Measurements from ENCODE around the gene XYLT1. TPM values are rescaled to one million over a fixed set of nuclear protein-coding genes. Genes with fewer than 3 reads are reported as not detected.

XYLT1 gene
- total and polyA plus RNA-seq, 2 of the 4 experiments (the other 2 are of a cell fraction): 9.0 to 12.7 TPM

DNA sequence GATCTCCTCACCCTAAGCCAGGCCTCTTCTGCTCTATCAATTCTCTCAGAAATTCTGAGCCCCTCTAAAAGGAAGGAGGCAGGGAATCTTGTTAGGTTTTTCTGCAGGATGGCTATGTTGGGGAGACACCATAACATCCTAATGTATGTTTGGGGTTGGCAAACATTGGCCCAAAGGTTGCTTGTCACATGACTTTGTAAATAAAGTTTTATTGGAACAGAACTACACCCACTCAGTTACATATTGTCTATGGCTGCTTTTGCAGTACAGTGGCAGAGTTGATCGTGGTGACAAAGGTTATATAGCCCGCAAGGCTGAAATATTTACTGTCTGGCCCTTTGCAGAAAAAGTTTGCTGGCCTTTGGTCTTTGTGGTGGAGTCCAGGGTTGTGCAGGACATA, 409.4 kb downstream of the XYLT1 start:
- no peak overlapping the region for H2BK5ac ChIP-seq (ENCODE audit: low read depth, low read length, poor library complexity, severe bottlenecking)
- no peak overlapping the region for H3K27ac ChIP-seq (ENCODE audit: insufficient read depth, low read length)
- WGBS, 2 experiments (ENCODE audit: extremely low coverage in 2 of 2, insufficient read length in 1 of 2): no CpG with 5 or more reads among the region's 2 CpGs
- H2AK5ac ChIP-seq (ENCODE audit: low read depth, low read length): no peak overlapping the region
- no peak overlapping the region for H3K23ac ChIP-seq (ENCODE audit: low read depth, low read length)
- dilution Hi-C loops (cut with HindIII; ENCODE audit: low sequenced_read_pairs, unreplicated experiment): no loop called here
- ATAC-seq (ENCODE audit: low read depth): no peak
- no peak overlapping the region for H3K4ac ChIP-seq (ENCODE audit: low read depth, low read length)
- H4K20me1 ChIP-seq (ENCODE audit: insufficient read depth, low read length): no peaks in the 10 kb centered on the region
- H4K91ac ChIP-seq (ENCODE audit: insufficient read depth, low read depth, low read length): no peak overlapping the region
- in situ Hi-C loops (cut with MboI; ENCODE audit: low sequenced_read_pairs): no loop called here
- no peaks in the 10 kb centered on the region for H3K4me1 ChIP-seq (ENCODE audit: control insufficient read depth, insufficient read depth, low read length)
- H2BK15ac ChIP-seq (ENCODE audit: low read depth, low read length): no peak overlapping the region
- ChIA-PET POLR2A (ENCODE audit: unreplicated experiment) (no interaction called here), CTCF (interaction anchor here (0.6 kb wide), 1 partner anchor 86 kb away, joined by 4 read pairs; no protein-coding TSS in a partner anchor)
- H3K18ac ChIP-seq (ENCODE audit: low read depth, low read length): no peak overlapping the region
- H3K79me1 ChIP-seq (ENCODE audit: low read depth in 1 of 2, low read length in 2 of 2): no peaks in the 10 kb centered on the region
- H2AFZ ChIP-seq (replicated peaks; ENCODE audit: low read length, poor library complexity): no peak overlapping the region
- H3K27me3 ChIP-seq (ENCODE audit: control insufficient read depth, insufficient read depth, low read length): no peaks in the 10 kb centered on the region
- H4K8ac ChIP-seq (ENCODE audit: low read depth in 2 of 2, low read length in 2 of 2): no peak overlapping the region
- H3K9ac ChIP-seq (ENCODE audit: low read depth, low read length): no peak overlapping the region
- H3K9me1 ChIP-seq (ENCODE audit: insufficient read depth, low read length): no peaks in the 10 kb centered on the region
- H2BK120ac ChIP-seq (ENCODE audit: low read depth, low read length): no peak overlapping the region
- H3K36me3 ChIP-seq (ENCODE audit: control insufficient read depth, insufficient read depth, low read length): no peaks in the 10 kb centered on the region
- DNase-seq: no peak
- no peak overlapping the region for H3K4me2 ChIP-seq (ENCODE audit: low read depth, low read length)
- H2BK20ac ChIP-seq (ENCODE audit: low read depth, low read length): no peak overlapping the region
- TF ChIP-seq MXI1 (IDR thresholded peaks at IDR 0.05; ENCODE audit: borderline replicate concordance, low read depth, low read length) (no peak), SMC3 (IDR thresholded peaks at IDR 0.05; ENCODE audit: low read depth, low read length) (no peak), FOS (IDR thresholded peaks at IDR 0.05; ENCODE audit: low read depth, low read length) (no peak), ELK1 (IDR thresholded peaks at IDR 0.05; ENCODE audit: borderline replicate concordance, low read depth, low read length) (no peak), CEBPB (IDR thresholded peaks at IDR 0.05; ENCODE audit: low read depth, low read length) (no peak), RAD21 (IDR thresholded peaks at IDR 0.05; ENCODE audit: low read length) (no peak), CHD1 (IDR thresholded peaks at IDR 0.05; ENCODE audit: low read depth, low read length) (no peak), RCOR1 (IDR thresholded peaks at IDR 0.05; ENCODE audit: insufficient replicate concordance, low read length) (no peak), RFX5 (IDR thresholded peaks at IDR 0.05; ENCODE audit: low read depth, low read length) (no peak), POLR2A (IDR thresholded peaks at IDR 0.05; ENCODE audit: low read depth, low read length) (no peak), BHLHE40 (IDR thresholded peaks at IDR 0.05; ENCODE audit: low read depth, low read length) (no peak), MAZ (IDR thresholded peaks at IDR 0.05; ENCODE audit: borderline replicate concordance, low read depth, low read length) (no peak), NFE2L2 (IDR thresholded peaks at IDR 0.05; ENCODE audit: low read depth, low read length) (no peak), MAFK (IDR thresholded peaks at IDR 0.05; ENCODE audit: low read depth, low read length) (no peak)
- TF ChIP-seq, protein P1, sequence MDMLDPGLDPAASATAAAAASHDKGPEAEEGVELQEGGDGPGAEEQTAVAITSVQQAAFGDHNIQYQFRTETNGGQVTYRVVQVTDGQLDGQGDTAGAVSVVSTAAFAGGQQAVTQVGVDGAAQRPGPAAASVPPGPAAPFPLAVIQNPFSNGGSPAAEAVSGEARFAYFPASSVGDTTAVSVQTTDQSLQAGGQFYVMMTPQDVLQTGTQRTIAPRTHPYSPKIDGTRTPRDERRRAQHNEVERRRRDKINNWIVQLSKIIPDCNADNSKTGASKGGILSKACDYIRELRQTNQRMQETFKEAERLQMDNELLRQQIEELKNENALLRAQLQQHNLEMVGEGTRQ (IDR thresholded peaks at IDR 0.05; ENCODE audit: low read depth, low read length): no peak
- TF ChIP-seq, protein P2, sequence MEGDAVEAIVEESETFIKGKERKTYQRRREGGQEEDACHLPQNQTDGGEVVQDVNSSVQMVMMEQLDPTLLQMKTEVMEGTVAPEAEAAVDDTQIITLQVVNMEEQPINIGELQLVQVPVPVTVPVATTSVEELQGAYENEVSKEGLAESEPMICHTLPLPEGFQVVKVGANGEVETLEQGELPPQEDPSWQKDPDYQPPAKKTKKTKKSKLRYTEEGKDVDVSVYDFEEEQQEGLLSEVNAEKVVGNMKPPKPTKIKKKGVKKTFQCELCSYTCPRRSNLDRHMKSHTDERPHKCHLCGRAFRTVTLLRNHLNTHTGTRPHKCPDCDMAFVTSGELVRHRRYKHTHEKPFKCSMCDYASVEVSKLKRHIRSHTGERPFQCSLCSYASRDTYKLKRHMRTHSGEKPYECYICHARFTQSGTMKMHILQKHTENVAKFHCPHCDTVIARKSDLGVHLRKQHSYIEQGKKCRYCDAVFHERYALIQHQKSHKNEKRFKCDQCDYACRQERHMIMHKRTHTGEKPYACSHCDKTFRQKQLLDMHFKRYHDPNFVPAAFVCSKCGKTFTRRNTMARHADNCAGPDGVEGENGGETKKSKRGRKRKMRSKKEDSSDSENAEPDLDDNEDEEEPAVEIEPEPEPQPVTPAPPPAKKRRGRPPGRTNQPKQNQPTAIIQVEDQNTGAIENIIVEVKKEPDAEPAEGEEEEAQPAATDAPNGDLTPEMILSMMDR (conservative IDR thresholded peaks at IDR 0.05; ENCODE audit: low read depth, low read length): no peak
- no peak overlapping the region for H3K56ac ChIP-seq (ENCODE audit: extremely low read depth, insufficient read depth, low read length)
- BruUV-seq (replicated peaks): no TSS peak
- no peak overlapping the region for H4K5ac ChIP-seq (ENCODE audit: low read depth, low read length)
- H3K9me3 ChIP-seq (ENCODE audit: control insufficient read depth, insufficient read depth, low read length): peaks cover 2% of the 10 kb centered on the region; the same call in 1 of the 2 replicates
- H3K4me3 ChIP-seq (ENCODE audit: insufficient read depth, low read depth, low read length): no peak overlapping the region
- no peak overlapping the region for H2AK9ac ChIP-seq (replicated peaks; ENCODE audit: low read depth, low read length, poor library complexity)
- no peak overlapping the region for H3K14ac ChIP-seq (replicated peaks; ENCODE audit: low read depth, low read length)
- intact Hi-C loops (cut with micrococcal nuclease): no loop called here
